SK-N-SH treated with all-trans-retinoic acid at 6 μM for 48 hours (cell line): ENCODE data around the gene TTLL10.

Source experiments
- ATAC-seq: fragments of 200-7000 bp; cut with Tn5 transposase; 3 replicates; pipeline ENCODE4 v1.9.1; 2020; ENCODE audit warnings: mild to moderate bottlenecking, moderate library complexity
- ARNTL ChIP-seq: fragments of 450-650 bp; formaldehyde crosslinking; IDR thresholded peaks from 2 replicates; pipeline ENCODE4 v1.5.0; 2020; ENCODE audit warnings: low read depth, mild to moderate bottlenecking, moderate library complexity, borderline replicate concordance
- CSDC2 ChIP-seq: fragments of 250-450 bp; sonication (Bioruptor Pico); IDR thresholded peaks from 2 replicates; pipeline ENCODE4 v1.5.0; 2020; ENCODE audit warnings: mild to moderate bottlenecking, moderate library complexity
- CSRNP3 ChIP-seq: fragments of 250-450 bp; sonication (Bioruptor Pico); IDR thresholded peaks from 2 replicates; pipeline ENCODE4 v1.5.1; 2021; ENCODE audit warnings: mild to moderate bottlenecking, moderate library complexity
- ESRRG ChIP-seq: fragments of 250-450 bp; sonication (Bioruptor Pico); IDR thresholded peaks from 2 replicates; pipeline ENCODE4 v1.6.1; 2021; ENCODE audit warnings: mild to moderate bottlenecking
- GLIS3 ChIP-seq: fragments of 250-450 bp; sonication (Bioruptor Pico); IDR thresholded peaks from 2 replicates; pipeline ENCODE4 v1.5.0; 2020; ENCODE audit warnings: mild to moderate bottlenecking, moderate library complexity
- ISL1 ChIP-seq: fragments of 250-450 bp; sonication (Bioruptor Pico); IDR thresholded peaks from 2 replicates; pipeline ENCODE4 v2.1.2; 2022; ENCODE audit warnings: mild to moderate bottlenecking, moderate library complexity
- OSR1 ChIP-seq: fragments of 250-450 bp; sonication (Bioruptor Pico); IDR thresholded peaks from 2 replicates; pipeline ENCODE4 v1.8.0; 2022; ENCODE audit warnings: moderate library complexity, mild to moderate bottlenecking, inconsistent platforms
- PATZ1 ChIP-seq: fragments of 250-450 bp; sonication (Bioruptor Pico); IDR thresholded peaks from 2 replicates; pipeline ENCODE4 v1.8.0; 2020; ENCODE audit warnings: mild to moderate bottlenecking, moderate library complexity, borderline replicate concordance
- PPARA ChIP-seq: fragments of 250-450 bp; sonication (Bioruptor Pico); IDR thresholded peaks from 2 replicates; pipeline ENCODE4 v1.5.0; 2020; ENCODE audit warnings: mild to moderate bottlenecking, borderline replicate concordance
- RARB ChIP-seq: fragments of 250-450 bp; sonication (Bioruptor Pico); IDR thresholded peaks from 2 replicates; pipeline ENCODE4 v1.8.0; 2021; ENCODE audit warnings: mild to moderate bottlenecking, moderate library complexity
- TCF4 ChIP-seq: fragments of 250-450 bp; sonication (Bioruptor Pico); IDR thresholded peaks from 2 replicates; pipeline ENCODE4 v1.8.0; 2021; ENCODE audit warnings: mild to moderate bottlenecking, moderate library complexity, borderline replicate concordance
- TOX ChIP-seq: fragments of 250-450 bp; sonication (Bioruptor Pico); IDR thresholded peaks from 2 replicates; pipeline ENCODE4 v1.8.0; 2021; ENCODE audit warnings: mild to moderate bottlenecking, moderate library complexity, borderline replicate concordance
- TSHZ2 ChIP-seq: fragments of 250-450 bp; sonication (Bioruptor Pico); IDR thresholded peaks from 2 replicates; pipeline ENCODE4 v1.5.0; 2020; ENCODE audit warnings: mild to moderate bottlenecking, moderate library complexity
- ZC3H10 ChIP-seq: fragments of 250-450 bp; sonication (Bioruptor Pico); IDR thresholded peaks from 2 replicates; pipeline ENCODE4 v1.5.1; 2021; ENCODE audit warnings: mild to moderate bottlenecking, moderate library complexity
- ZFP3 ChIP-seq: fragments of 250-450 bp; sonication (Bioruptor Pico); IDR thresholded peaks from 2 replicates; pipeline ENCODE4 v1.5.0; 2020; ENCODE audit warnings: mild to moderate bottlenecking, moderate library complexity
- ZFP30 ChIP-seq: fragments of 450-650 bp; formaldehyde crosslinking; IDR thresholded peaks from 2 replicates; pipeline ENCODE4 v1.5.0; 2022; ENCODE audit warnings: mild to moderate bottlenecking, moderate library complexity
- ZNF565 ChIP-seq: fragments of 450-650 bp; formaldehyde crosslinking; conservative IDR thresholded peaks from 2 replicates; pipeline ENCODE4 v1.5.0; 2020; ENCODE audit warnings: low read depth, mild to moderate bottlenecking, moderate library complexity
- ZNF70 ChIP-seq: fragments of 450-650 bp; formaldehyde crosslinking; IDR thresholded peaks from 2 replicates; pipeline ENCODE4 v1.5.0; 2020; ENCODE audit warnings: mild to moderate bottlenecking, moderate library complexity
- ZNF8 ChIP-seq: fragments of 450-650 bp; formaldehyde crosslinking; IDR thresholded peaks from 2 replicates; pipeline ENCODE4 v1.5.0; 2020; ENCODE audit warnings: mild to moderate bottlenecking, moderate library complexity
- TF ChIP-seq, protein P1 (sequence below): fragments of 250-450 bp; sonication (Bioruptor Pico); IDR thresholded peaks from 2 replicates; pipeline ENCODE4 v1.8.0; 2021; ENCODE audit warnings: low read depth, mild to moderate bottlenecking, moderate library complexity, borderline replicate concordance
- TF ChIP-seq, protein P2 (sequence below): fragments of 250-450 bp; sonication (Bioruptor Pico); IDR thresholded peaks from 2 replicates; pipeline ENCODE4 v1.5.1; 2020; ENCODE audit warnings: low read depth, mild to moderate bottlenecking, moderate library complexity

The TTLL10 gene

DNA sequence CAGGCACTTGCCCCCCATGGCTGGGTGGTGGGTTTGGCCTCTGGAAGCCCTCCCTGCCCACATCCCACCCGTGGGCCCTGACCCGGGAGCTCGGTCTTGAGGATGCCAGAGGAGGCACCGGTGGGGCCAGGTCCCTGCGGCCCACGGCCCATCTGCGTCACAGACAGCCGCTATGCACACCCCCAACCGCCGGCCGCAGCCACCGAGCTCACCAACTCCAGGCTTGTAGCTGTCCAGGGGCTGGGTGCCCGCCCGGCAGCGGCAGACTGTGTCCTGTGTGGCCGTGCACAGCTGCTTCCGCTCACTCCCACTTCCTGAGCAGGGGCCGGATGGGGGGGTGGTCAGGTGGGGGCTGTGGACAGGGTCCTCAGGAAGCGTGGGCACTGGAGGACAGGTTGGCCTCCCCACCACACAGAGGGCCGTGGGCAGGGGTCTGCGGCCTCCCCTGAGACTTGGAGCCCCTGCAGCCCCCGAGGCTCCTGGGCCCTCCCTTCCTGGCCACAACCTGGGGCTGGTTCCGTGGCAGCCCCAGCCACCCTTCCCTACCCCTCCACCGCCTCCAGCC lies 39.2 kb downstream of the TTLL10 start:
- no peak for TF ChIP-seq PPARA (CRISPR knock-in tag)
- no peak for TF ChIP-seq ZNF70
- no peak for TF ChIP-seq ISL1 (CRISPR knock-in tag)
- no peak for TF ChIP-seq OSR1
- TF ChIP-seq, all 23 proteins: peak for 0
- no peak for ATAC-seq

GRCh38 chr1:1213345-1214265 lies 39.9 kb downstream of the TTLL10 start, which contains the start of gene TNFRSF4:
TSS of gene TNFRSF4 (minus strand) at chr1:1214153. CDS start at chr1:1214127, 26 bp downstream.
- ATAC-seq, result no peak; the same call in 2 of the 3 replicates
- TF ChIP-seq ZC3H10 (CRISPR knock-in tag) (no peak), PATZ1 (CRISPR knock-in tag) (no peak), ZFP3 (CRISPR knock-in tag) (no peak), ZFP30 (CRISPR knock-in tag) (no peak), TSHZ2 (CRISPR knock-in tag) (no peak), ZNF565 (CRISPR knock-in tag) (no peak), RARB (CRISPR knock-in tag) (no peak), ZNF8 (CRISPR knock-in tag) (no peak), OSR1 (no peak), CSDC2 (CRISPR knock-in tag) (no peak), ZNF70 (no peak), ESRRG (CRISPR knock-in tag) (no peak), TCF4 (CRISPR knock-in tag) (no peak), ARNTL (CRISPR knock-in tag) (no peak)
- TF ChIP-seq, protein P1, sequence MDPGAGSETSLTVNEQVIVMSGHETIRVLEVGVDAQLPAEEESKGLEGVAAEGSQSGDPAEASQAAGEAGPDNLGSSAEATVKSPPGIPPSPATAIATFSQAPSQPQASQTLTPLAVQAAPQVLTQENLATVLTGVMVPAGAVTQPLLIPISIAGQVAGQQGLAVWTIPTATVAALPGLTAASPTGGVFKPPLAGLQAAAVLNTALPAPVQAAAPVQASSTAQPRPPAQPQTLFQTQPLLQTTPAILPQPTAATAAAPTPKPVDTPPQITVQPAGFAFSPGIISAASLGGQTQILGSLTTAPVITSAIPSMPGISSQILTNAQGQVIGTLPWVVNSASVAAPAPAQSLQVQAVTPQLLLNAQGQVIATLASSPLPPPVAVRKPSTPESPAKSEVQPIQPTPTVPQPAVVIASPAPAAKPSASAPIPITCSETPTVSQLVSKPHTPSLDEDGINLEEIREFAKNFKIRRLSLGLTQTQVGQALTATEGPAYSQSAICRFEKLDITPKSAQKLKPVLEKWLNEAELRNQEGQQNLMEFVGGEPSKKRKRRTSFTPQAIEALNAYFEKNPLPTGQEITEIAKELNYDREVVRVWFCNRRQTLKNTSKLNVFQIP (CRISPR knock-in tag), result no peak
- TF ChIP-seq, protein P2, sequence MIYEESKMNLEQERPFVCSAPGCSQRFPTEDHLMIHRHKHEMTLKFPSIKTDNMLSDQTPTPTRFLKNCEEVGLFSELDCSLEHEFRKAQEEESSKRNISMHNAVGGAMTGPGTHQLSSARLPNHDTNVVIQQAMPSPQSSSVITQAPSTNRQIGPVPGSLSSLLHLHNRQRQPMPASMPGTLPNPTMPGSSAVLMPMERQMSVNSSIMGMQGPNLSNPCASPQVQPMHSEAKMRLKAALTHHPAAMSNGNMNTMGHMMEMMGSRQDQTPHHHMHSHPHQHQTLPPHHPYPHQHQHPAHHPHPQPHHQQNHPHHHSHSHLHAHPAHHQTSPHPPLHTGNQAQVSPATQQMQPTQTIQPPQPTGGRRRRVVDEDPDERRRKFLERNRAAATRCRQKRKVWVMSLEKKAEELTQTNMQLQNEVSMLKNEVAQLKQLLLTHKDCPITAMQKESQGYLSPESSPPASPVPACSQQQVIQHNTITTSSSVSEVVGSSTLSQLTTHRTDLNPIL, result no peak

DNA sequence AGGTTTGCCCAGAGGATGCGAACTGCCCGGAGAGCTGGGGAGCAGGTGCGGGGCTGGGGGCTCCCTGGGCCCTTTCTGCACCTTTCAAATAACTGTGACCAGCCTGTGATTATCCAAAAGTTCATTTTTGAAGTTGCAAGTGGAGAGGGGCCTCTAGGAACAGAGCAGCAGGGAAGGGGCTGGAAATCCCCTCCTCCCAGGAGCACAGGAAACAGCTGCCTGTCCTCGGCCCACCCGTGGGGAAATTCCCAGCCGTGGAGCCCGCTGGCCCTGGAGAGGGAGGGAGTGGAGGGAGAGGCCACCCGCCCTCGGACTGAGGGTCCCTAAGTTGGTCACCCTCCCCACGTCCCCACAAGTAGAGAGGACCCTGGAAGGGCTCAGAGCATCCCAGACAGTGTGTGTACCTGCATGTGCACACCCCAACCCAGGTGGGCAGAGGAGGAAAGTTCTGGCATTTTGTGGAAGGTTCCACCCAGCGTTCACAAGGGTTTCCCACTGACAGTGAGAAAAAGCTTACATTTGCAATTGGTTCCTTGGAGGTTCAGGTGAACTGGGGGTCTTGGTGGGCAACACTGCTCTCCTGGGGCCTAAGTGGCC lies 41.5 kb downstream of the TTLL10 start:
- TF ChIP-seq CSRNP3 (no peak), TOX (no peak), ZNF565 (CRISPR knock-in tag) (no peak), ARNTL (CRISPR knock-in tag) (no peak), ESRRG (CRISPR knock-in tag) (no peak), PATZ1 (CRISPR knock-in tag) (no peak), GLIS3 (no peak), ISL1 (CRISPR knock-in tag) (no peak), ZNF8 (CRISPR knock-in tag) (no peak), TCF4 (CRISPR knock-in tag) (no peak)
- TF ChIP-seq, protein P2, result no peak
- TF ChIP-seq, all 23 proteins: peak for 0
- ATAC-seq, result no peak; the same call in 2 of the 3 replicates
